ENCODE data around the gene PPFIA1.

PPFIA1 gene

GRCh38 chr11:70334351-70334995 lies 64.0 kb downstream of the PPFIA1 start:
- Mint-ChIP-seq H3K36me3 (peaks cover 57% of the 10 kb centered on the region), H3K4me1 (no peaks in the 10 kb centered on the region), H3K4me3 (no peak overlapping the region), H3K27ac (no peak overlapping the region), H3K9me3 (no peaks in the 10 kb centered on the region), H3K27me3 (no peaks in the 10 kb centered on the region)
- DNase-seq, result no peak
- CTCF ChIA-PET, result no interaction called here

GRCh38 chr11:70335511-70335910 lies 65.0 kb downstream of the PPFIA1 start:
- H3K4me3 Mint-ChIP-seq, result no peak overlapping the region
- DNase-seq, result no peak
- no peaks in the 10 kb centered on the region for H3K27me3 Mint-ChIP-seq
- no peak overlapping the region for H3K27ac Mint-ChIP-seq
- CTCF ChIA-PET, result no interaction called here
- H3K9me3 Mint-ChIP-seq, result no peaks in the 10 kb centered on the region
- peaks cover 54% of the 10 kb centered on the region for H3K36me3 Mint-ChIP-seq
- H3K4me1 Mint-ChIP-seq, result no peaks in the 10 kb centered on the region

DNA sequence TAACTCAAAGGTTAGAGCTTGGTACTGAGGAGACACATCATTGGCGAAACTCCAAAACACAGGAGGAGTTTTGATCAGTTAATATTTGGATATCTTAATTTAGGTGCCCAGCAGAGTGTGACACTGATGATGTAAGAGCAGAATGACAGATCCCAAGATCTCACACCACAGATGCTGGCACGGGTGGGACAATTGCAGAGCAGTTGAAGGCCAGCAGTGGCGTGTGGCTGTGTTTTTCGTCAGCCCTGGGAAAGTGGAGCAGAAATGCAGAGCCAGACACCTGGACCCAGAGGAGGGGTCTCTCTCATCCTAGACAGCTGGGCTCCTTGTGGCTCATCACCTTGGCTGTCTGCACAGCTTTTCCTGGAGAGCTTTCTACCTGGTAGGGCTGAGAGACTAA lies 68.1 kb downstream of the PPFIA1 start:
- CTCF ChIA-PET, result no interaction called here
- H3K4me1 Mint-ChIP-seq, result no peaks in the 10 kb centered on the region

DNA sequence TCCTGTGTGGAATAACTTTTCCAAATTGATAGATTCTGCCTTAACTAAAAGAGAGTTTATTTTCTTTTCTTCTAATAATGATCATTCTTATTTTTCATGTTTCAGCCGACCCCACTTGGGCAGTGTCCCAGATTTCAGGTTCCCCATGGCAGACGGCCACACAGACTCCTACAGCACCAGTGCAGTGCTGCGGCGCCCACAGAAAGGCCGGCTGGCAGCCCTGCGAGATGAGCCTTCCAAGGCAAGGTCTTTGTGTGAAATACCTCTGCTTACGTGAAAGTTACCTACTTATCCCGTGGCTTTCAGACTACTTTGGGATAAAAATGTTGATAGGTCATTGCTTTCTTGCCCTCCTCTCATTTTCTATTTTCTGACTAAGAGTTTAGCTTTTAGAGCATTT lies 68.6 kb downstream of the PPFIA1 start:
- H3K4me1 Mint-ChIP-seq, result no peaks in the 10 kb centered on the region
- H3K27ac Mint-ChIP-seq, result no peak overlapping the region
- CTCF ChIA-PET, result no interaction called here
- no peak for DNase-seq
- H3K9me3 Mint-ChIP-seq, result no peaks in the 10 kb centered on the region
- H3K27me3 Mint-ChIP-seq, result no peaks in the 10 kb centered on the region
- peaks cover 43% of the 10 kb centered on the region for H3K36me3 Mint-ChIP-seq
- no peak overlapping the region for H3K4me3 Mint-ChIP-seq

More for the DNA sequence above, 68.1 kb downstream of the PPFIA1 start:
- Mint-ChIP-seq H3K9me3 (no peaks in the 10 kb centered on the region), H3K27ac (no peak overlapping the region), H3K4me3 (no peak overlapping the region), H3K36me3 (peaks cover 47% of the 10 kb centered on the region), H3K27me3 (no peaks in the 10 kb centered on the region)
- DNase-seq, result no peak

DNA sequence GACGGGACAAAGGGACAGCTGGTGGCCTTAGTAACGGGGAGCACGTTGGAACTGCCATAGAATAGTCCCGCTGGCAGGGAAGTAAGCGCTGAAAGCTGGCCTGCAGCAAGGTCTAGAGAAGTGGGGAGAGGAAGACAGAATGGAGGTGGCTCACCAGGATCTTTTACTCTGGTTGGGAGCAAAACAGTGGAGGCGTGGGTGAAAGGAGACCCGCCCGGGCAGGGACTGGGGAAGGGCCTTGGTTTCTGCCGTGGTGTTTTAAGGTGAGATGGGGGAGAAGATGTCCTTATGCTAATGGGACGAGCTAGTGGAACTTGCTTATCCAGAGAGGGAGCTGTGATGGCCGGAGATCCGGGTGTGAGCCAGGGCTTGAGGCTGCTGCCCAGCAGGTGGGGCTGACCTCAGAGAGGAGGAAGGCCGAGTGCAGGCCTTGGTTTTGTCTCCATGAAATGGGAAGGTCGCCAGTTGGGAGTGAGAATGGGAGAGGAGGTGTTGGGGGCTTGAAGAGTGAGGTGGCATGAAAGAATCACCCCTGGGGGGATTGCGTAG lies 71.5 kb downstream of the PPFIA1 start:
- DNase-seq, result no peak
- CTCF ChIA-PET, result no interaction called here
- Mint-ChIP-seq H3K4me1 (no peaks in the 10 kb centered on the region), H3K36me3 (peaks cover 29% of the 10 kb centered on the region), H3K9me3 (no peaks in the 10 kb centered on the region), H3K27ac (no peak overlapping the region), H3K27me3 (no peaks in the 10 kb centered on the region), H3K4me3 (no peak overlapping the region)

DNA sequence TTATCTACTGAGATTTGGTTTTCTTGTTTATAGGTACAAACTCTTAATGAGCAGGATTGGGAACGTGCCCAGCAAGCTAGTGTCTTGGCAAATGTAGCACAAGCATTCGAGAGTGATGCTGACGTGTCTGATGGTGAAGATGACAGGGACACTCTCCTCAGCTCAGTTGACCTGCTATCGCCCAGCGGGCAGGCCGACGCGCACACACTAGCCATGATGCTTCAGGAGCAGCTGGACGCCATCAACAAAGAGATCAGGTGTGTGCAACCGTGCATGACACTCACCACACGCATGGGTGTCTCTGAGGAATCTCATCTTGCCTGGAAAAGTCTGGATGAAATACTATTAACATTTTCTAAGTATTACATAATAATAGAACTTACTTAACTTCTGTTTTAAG lies 73.1 kb downstream of the PPFIA1 start:
- H3K27ac Mint-ChIP-seq, result no peak overlapping the region
- DNase-seq, result no peak
- no peaks in the 10 kb centered on the region for H3K4me1 Mint-ChIP-seq
- H3K9me3 Mint-ChIP-seq, result no peaks in the 10 kb centered on the region
- peaks cover 26% of the 10 kb centered on the region for H3K36me3 Mint-ChIP-seq
- H3K27me3 Mint-ChIP-seq, result no peaks in the 10 kb centered on the region
- CTCF ChIA-PET, result interaction anchor here (0.6 kb wide), 1 partner anchor 1533 kb away, joined by 3 read pairs; no protein-coding TSS in a partner anchor
- H3K4me3 Mint-ChIP-seq, result no peak overlapping the region

GRCh38 chr11:70348191-70348590 lies 77.7 kb downstream of the PPFIA1 start:
- H3K4me1 Mint-ChIP-seq, result no peaks in the 10 kb centered on the region
- H3K27ac Mint-ChIP-seq, result no peak overlapping the region
- H3K9me3 Mint-ChIP-seq, result no peaks in the 10 kb centered on the region
- no peak overlapping the region for H3K4me3 Mint-ChIP-seq
- H3K27me3 Mint-ChIP-seq, result no peaks in the 10 kb centered on the region
- CTCF ChIA-PET, result no interaction called here
- no peak for DNase-seq
- H3K36me3 Mint-ChIP-seq, result peaks cover 32% of the 10 kb centered on the region

DNA sequence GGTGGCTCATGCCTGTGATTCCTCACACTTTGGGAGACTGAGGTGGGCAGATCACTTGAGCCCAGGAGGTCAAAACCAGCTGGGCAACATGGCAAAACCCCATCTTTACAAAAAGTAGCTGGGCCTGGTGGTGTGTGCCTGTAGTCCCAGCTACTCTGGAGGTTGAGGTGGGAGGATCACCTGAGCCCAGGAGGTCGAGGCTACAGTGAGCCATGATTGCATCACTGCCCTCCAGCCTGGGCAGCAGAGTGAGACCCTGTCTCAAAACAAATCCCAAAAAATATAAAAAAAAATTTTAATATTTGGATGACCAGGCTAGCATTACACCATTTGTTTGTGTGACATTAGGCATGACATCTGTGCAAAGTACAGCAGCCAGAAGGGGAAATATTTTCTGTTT lies 78.1 kb downstream of the PPFIA1 start:
- H3K27ac Mint-ChIP-seq, result no peak overlapping the region
- CTCF ChIA-PET, result no interaction called here
- H3K36me3 Mint-ChIP-seq, result peaks cover 28% of the 10 kb centered on the region
- H3K9me3 Mint-ChIP-seq, result no peaks in the 10 kb centered on the region
- H3K27me3 Mint-ChIP-seq, result no peaks in the 10 kb centered on the region
- no peaks in the 10 kb centered on the region for H3K4me1 Mint-ChIP-seq
- DNase-seq, result no peak
- no peak overlapping the region for H3K4me3 Mint-ChIP-seq

- Mint-ChIP-seq H3K27ac (no peak overlapping the region), H3K36me3 (peaks cover 37% of the 10 kb centered on the region), H3K4me3 (no peak overlapping the region), H3K4me1 (no peaks in the 10 kb centered on the region), H3K9me3 (no peaks in the 10 kb centered on the region), H3K27me3 (no peaks in the 10 kb centered on the region)
- CTCF ChIA-PET, result no interaction called here
- DNase-seq, result no peak
Observed at GRCh38 chr11:70351646-70352045, 81.2 kb downstream of the PPFIA1 start.

DNA sequence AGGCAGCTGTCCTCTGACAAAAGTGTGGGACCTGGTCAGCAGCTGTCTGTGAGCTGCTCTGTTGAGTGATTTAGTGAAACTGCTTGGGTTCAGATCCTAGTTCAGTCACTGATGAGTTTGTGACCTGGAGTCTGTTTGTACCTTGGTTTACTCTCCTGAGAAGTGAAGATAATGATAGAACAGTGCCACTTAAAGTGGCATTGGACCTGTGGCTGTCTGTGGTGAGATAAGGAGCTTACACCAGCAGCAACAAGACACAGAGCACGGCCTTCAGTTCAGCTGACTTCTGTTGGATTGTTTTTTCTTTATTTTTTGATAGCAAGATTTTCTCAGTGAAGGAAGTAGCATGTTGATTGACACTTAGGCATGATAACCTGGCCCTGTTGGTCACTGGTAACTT lies 81.6 kb downstream of the PPFIA1 start:
- Mint-ChIP-seq H3K9me3 (no peaks in the 10 kb centered on the region), H3K27me3 (no peaks in the 10 kb centered on the region), H3K27ac (no peak overlapping the region), H3K4me3 (no peak overlapping the region), H3K4me1 (no peaks in the 10 kb centered on the region), H3K36me3 (peaks cover 41% of the 10 kb centered on the region)
- CTCF ChIA-PET, result no interaction called here
- DNase-seq, result no peak

GRCh38 chr11:70352601-70353000 lies 82.1 kb downstream of the PPFIA1 start:
- no peaks in the 10 kb centered on the region for H3K4me1 Mint-ChIP-seq
- no peaks in the 10 kb centered on the region for H3K27me3 Mint-ChIP-seq
- no peaks in the 10 kb centered on the region for H3K9me3 Mint-ChIP-seq
- DNase-seq, result no peak
- peaks cover 39% of the 10 kb centered on the region for H3K36me3 Mint-ChIP-seq
- H3K27ac Mint-ChIP-seq, result no peak overlapping the region
- CTCF ChIA-PET, result no interaction called here
- no peak overlapping the region for H3K4me3 Mint-ChIP-seq

DNA sequence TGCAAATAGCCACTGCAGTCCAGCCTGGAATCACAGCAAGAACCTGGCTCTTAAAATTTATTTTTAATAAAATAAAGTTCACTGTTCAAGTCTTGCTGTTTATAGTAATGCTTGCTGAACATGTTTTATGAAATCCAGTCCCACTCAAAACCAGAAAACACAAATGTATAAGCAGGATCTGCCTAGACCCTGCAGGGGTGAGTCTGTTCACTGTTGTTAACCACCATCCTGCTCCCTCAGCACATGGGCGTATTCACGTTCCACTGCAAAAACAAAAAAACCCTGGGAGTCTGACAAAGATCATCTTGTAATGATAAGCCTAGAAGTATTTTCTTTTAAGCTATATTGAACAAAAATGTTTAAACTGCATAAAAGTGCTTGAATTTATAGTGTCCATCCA lies 82.8 kb downstream of the PPFIA1 start:
- CTCF ChIA-PET, result no interaction called here
- no peaks in the 10 kb centered on the region for H3K9me3 Mint-ChIP-seq
- H3K4me3 Mint-ChIP-seq, result no peak overlapping the region
- no peak for DNase-seq
- H3K27me3 Mint-ChIP-seq, result no peaks in the 10 kb centered on the region
- H3K27ac Mint-ChIP-seq, result no peak overlapping the region
- no peaks in the 10 kb centered on the region for H3K4me1 Mint-ChIP-seq
- peaks cover 35% of the 10 kb centered on the region for H3K36me3 Mint-ChIP-seq

GRCh38 chr11:70353900-70354568 lies 83.5 kb downstream of the PPFIA1 start:
- Mint-ChIP-seq H3K36me3 (peaks cover 37% of the 10 kb centered on the region), H3K4me1 (no peaks in the 10 kb centered on the region), H3K9me3 (no peaks in the 10 kb centered on the region), H3K4me3 (no peak overlapping the region), H3K27me3 (no peaks in the 10 kb centered on the region), H3K27ac (no peak overlapping the region)
- no peak for DNase-seq
- CTCF ChIA-PET, result no interaction called here

GRCh38 chr11:70354629-70355028 lies 84.1 kb downstream of the PPFIA1 start:
- CTCF ChIA-PET, result no interaction called here
- Mint-ChIP-seq H3K27ac (no peak overlapping the region), H3K4me3 (no peak overlapping the region), H3K4me1 (no peaks in the 10 kb centered on the region), H3K27me3 (no peaks in the 10 kb centered on the region), H3K36me3 (peaks cover 36% of the 10 kb centered on the region), H3K9me3 (no peaks in the 10 kb centered on the region)
- DNase-seq, result no peak

DNA sequence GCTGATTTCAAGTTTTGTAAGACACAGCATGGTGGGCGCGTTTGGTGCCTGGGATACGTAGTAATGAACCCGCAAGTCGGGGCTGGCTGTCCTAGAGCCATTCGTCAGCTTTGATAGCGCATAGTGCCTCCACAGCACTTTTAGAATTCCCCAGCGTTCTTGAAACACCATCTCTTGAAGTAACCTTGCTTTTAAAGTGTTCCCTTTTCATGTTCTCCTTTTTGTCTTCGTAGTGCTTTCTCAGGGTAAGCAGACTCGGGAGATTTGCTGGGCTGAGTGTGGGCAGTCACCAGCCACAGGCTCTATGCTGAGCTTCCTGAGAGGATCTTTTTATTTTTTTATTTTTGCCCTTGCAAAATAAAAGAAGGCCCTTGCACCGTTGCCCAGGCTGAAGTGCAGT lies 88.3 kb downstream of the PPFIA1 start:
- H3K27ac Mint-ChIP-seq, result no peak overlapping the region
- no peak overlapping the region for H3K4me3 Mint-ChIP-seq
- peaks cover 41% of the 10 kb centered on the region for H3K36me3 Mint-ChIP-seq
- H3K4me1 Mint-ChIP-seq, result peaks cover 3% of the 10 kb centered on the region
- CTCF ChIA-PET, result no interaction called here
- H3K9me3 Mint-ChIP-seq, result no peaks in the 10 kb centered on the region
- DNase-seq, result no peak
- no peaks in the 10 kb centered on the region for H3K27me3 Mint-ChIP-seq

Data from activated naive CD4-positive, alpha-beta T cell treated with anti-CD3 and anti-CD28 coated beads, Interleukin-2, amount 10 ng/mL, durations not matched to agents 7 days and 5 days (primary cell).